HPDE6-E6E7 (cell line): ENCODE data around the gene ATP7B.
"Not testable (repeated sequence)": the region's sequence is repeated elsewhere in the genome, so short reads cannot be mapped to it uniquely, and the experiment has no call there.

ENCODE experiments used
- DNase-seq: peaks from one replicate; pipeline ENCODE4 v3.0.0; 2011; ENCODE audit warnings: missing footprints; ENCODE audit errors: extremely low spot score

The ATP7B gene

DNA sequence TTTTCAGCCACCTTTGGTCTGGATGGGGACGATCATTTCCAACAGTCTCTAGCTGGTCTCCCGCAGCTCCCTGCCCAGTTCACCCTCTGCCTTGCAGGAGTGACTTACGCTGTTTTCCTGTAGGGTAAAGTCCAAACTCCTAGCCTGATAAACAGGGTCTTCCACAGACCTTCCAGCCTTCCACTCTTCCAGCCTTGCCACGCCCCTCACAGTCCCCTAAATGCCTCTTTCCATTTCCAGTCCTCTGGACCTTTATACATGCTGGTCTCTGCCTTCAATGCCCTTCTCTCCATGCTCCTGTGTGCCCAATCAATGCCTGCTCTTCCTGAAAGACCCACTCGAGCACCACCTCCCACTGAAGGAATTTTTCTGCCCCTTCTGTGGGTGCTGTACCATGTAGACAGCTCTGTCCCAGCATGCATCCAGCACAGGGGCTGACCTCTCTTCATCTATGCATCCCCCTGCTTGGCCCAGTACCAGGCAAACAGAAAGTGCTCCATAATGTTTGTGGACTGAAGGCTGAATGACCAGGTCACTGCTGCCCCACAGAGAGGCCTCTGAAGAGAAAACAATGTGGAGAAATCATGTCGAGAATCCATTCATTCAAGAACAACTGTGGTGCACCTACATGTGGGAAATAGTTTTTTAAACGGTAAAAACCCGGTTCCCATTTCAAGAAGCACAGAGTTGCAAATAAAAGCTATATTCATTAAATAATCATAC lies 4.6 kb downstream of the ATP7B start:
- no peak for DNase-seq

DNA sequence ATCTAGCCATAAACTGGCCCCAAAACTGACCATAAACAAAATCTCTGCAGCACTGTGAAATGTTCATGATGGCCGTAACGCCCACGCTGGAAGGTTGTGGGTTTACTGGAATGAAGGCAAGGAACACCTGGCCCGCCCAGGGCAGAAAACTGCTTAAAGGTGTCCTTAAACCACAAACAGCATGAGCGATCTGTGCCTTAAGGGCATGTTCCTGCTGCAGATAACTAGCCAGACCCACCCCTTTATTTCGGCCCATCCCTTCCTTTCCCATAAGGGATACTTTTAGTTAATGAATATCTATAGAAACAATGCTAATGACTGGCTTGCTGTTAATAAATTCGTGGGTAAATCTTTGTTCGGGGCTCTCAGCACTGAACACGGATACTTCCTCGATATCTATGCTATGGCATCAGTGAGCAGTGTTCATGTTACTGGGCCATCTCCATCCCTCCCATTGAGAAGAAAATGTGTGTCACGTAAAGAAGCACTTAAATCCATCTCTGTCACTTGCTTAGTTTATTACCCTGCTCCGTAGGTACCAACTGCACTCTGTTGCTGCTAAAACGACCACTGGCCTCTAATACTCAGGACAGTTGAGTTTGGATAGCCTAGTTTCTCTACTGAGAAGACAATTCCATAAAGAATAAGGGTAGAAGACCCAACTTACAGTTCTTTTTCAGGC lies 5.3 kb downstream of the ATP7B start:
- no peak for DNase-seq

DNA sequence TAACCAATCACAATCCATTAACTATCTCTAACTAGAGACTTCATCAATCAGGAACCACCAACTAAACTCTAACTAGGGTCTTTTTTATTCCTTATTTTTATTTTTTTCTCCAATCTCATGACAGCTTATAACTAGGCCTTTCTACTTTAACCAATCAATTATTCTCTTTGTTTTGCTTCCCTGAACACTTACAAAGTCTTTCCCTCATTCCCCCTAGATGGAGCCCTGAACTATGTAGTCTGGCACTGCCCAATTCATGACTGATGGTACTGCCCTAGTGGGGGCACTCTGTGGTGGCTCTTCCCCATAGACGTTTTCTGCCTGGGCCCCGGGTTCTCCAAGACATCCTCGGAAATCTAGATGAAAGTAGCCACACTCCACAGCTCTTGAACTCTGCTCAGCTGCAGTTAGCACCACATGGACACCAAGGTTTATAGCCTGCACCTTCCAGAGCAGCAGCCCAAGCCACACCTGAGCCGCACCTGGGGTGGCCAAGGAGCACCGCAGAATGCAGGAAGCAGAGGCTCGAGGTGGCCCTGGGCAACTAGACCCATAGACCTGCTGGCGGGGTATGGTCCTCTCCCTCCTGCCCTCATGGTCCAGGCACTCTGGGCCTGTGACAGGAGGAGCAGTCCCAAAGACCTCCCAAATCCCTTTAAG lies 6.6 kb downstream of the ATP7B start:
- no peak for DNase-seq

DNA sequence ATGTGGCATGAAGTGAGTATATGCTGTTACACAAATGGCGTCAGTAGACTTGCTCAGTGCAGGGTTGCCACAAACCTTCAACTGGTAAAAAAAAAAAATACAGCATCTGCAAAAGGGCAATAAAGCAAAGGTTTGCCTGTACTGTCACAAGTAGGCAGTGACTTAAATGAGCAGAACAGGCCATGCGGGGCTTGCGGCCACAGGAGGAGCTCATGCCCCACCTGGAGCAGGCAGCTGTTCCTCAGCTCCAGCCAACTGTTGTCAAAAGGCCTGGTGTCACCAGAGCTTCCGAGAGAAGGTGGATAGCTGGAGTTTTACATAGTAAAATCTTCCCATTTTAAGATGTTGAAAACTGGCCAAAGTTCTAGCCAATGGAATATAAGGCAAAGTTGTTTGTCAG lies 7.7 kb downstream of the ATP7B start:
- DNase-seq, result no peak

DNA sequence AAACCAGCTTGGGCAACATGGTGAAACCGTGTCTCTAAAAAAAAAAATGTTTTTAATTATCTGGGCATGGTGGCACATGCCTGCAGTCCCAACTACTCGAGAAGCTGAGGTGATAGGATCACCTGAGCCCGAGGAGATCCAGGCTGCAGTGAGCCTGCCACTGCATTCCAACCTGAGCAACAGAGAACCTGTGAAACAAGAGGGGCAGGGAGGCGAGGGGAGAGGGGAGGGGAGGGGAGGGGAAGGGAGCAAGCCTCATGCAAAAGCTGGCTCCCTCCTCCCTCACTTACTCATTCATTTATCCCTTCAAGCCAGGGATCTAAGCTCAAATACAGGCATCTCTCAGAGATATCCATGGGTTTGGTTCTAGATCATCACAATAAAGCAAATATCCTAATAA lies 8.9 kb downstream of the ATP7B start:
- DNase-seq, result no peak

DNA sequence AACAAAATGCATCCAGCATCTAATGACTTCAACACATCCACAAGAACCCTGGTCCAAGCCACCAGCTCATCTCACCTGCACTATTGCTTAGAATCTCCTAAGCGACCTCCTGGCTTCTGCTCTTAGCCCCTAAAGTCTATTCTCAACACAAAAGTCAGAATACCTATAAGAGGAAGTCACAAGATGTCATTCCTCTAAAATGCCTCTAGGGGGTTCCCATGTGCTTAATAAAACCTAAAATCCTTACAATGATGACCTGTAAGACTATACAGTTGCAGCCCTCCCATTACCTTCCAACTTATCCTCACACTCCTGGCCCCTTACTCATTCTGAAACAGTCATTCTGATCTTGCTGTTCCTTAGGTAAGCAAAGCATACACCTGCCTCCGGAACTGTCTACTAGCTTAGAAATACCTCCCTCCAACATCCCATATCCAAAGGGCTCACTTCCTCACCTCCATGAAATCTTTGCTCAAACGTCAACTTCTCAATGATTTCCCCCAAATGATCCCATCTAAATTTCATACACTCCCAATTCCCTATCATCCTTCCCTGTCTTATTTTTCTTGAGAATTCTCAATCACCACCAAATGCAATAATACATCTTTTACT lies 10.0 kb downstream of the ATP7B start:
- no peak for DNase-seq

DNA sequence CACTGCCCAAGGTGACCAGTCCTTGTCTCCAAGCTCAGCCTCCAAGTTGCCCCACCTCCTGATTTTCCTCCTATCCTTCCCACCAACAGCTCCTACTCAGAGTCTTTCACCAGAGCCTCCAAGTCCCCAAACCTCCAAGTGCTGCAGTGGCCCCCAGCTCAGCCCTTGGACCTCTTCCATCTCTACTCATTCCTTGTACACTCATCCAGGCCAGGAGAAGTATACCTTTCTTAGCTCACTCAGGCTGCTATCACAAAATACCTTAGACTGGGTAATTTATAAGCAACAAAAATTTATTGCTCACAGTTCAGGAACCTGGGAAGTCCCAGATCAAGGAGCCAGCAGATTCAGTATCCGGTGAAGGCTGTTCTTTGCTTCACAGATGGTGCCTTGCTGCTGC lies 11.3 kb downstream of the ATP7B start:
- no peak for DNase-seq

DNA sequence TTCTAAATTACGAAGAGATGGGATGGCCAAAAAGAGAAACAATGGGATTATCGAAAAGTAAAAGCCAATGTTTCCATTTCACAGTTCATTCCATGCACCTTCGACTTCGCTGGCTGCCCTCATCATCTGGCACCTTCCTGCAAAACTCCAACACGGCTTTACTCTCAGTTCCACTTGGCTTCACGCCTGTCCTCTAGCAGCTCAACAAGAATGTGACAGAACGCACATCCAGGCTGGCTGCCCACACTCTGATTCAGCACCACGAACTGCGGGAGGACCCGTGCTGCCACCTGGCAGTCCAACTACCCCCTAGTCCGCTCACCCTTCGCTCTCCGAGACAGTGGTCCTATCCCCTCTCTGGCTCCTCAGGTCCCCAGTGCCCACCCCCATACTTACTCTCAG lies 11.7 kb downstream of the ATP7B start:
- no peak for DNase-seq

DNA sequence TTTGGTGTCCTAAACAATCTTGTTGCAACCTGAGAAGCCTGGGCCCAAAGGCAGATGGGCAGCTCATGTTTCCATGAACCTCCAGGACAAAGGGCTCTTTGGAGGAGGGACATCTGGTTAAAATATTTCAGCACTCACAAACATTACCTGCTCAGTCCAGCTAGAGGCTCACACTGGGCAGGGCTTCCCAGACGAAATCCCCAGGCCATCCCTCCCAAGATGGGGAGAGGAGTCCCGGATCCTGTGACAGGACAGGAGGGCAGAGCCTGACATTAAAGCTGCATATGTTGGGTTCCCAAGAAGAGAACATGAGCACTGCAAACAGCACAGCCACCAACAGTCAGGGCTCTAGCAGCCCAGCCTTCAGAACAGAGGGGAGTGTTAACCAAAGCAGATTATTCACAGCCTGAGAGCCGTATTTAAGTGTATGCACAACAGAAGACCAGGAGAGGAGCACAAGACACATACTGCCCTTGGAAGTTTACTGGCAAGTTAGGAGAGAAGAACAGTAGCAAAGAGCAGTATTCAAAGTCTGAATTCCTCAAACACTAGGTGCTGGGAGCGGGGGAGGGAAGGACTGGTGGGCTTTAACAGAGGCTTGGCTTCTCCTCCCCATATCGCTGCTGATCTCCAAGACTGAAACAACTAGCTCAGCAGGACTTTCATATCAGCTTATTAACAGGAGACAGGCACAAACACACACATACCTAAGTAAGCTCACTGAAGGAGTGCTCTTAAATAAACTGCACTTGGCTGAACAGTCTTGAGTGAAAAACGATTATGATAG lies 12.3 kb downstream of the ATP7B start:
- no peak for DNase-seq

DNA sequence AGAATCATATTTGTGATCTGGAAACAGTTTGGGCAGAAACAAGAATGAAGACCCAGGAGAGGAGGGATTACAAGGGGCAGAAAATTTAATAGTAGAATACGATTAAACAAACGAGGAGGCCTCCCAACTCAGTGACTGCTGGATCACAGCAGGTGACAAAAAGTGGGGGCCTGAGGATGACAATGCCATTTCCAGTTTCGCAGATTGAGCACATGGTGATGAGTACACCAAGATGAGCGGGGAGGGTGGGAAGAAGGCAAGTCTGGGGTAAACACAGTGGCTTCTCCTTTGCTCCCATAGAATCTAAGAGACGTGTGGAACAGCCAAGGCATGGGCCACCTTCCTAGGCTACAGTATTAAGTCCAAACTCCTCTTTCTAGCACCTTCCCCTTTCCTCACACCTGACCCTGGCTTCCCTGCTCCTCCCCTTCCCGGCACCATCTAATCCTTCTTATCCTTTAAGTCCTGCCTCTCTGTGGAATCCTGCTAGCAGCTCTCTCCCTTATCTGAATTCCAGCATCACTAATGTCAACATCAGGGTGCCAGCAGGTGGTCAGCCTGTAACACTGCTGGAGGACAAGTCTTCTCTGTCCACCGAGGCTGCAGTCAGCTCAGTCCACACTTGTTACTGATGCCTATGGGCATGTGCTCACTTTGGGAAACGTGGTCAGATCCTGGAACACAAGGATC lies 13.5 kb downstream of the ATP7B start:
- no peak for DNase-seq

DNA sequence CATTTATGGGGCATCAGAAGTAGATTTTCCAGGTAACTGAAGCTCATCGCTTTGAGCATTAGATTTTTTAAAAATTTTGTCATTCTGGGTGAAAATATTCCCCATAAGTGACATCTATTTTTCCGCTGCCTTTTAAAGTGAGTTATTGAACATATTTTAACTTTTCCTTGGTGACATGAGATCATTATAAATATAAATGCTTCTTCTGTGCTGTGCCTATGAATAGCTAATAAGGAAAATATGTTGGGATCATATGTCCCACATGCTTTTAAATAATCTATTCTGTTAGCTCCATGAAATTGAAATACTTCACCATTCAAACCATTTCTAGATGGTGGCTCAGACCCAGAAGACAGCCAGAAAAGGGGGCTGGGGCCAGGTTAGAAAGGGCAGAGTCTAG lies 14.1 kb downstream of the ATP7B start:
- no peak for DNase-seq

DNA sequence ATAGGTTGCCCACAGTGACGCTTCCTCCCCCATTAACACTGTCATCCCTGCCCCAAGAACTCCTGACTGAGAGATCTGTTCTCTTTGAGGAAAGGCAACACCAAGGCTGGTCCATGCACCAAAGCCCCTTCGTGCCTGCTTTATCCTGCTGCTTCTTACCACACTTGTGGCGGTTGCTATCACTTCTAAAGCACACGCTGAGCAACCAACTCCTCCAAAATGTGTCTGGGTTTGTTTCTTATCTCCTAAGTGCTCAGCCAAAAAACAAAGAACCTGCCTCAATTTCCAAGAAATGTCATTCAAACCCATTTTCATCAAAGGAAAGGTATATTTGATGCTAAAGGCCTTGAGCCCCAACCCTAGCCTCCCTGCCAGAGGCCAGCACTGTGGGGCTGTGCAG lies 14.6 kb downstream of the ATP7B start:
- DNase-seq, result no peak

DNA sequence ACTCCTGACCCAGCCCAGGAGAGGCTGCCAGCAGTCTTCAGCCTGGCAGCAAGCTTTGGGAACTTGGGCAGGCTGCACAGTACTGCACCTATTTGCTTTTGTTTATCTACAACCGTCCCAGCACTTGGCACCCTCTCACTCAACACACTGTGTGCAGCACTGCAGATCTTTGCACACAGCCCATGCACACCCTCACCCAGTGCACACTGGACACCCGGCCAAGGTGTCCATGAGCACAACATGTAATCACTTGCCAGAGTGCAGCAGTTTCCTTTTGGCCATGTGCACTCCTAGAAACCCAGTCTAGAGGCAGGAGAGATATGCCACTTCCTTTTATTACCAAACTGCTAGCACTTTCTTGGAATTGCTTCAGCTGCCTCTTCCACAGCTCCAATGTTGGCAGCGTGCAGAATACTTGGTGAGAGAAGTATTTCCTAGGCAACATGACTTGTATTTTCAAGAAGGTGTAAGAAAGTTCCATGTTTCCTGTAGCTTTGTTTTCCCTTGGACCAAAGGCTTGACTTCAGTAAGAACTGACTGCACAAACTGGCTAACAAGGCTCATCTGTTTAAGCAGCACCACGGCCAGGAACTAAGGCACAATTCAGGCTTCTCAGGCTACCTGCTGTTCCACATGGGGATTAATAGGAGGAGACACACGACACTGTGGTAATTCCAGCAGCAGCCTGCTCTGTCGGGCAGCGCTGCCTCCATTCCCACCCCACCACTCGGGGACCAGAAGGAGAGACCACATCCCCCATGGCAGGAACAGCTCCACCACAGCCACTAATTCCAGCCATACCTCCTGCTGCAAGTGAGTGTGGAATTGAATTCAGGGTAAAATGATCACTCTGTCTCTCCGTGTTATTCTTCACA lies 15.3 kb downstream of the ATP7B start:
- no peak for DNase-seq

DNA sequence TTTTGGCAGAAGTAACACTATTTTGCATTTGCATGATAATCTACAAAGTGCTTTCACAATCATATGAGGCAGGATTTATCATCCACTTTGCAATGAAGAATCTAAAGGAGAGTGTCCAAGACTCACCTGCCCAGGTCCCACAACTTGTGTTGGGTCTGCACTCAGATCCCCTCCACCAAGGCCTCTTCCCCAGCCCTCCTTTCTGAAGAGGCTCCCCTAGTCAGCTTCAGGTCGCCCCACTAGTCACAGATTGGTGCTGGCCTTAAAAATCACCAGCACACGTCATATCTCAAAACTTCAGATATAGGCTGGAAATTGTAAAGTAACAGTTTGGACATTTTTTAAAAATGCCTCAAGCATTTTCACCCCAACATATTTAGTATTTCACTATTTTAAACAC lies 17.5 kb downstream of the ATP7B start:
- DNase-seq, result no peak

DNA sequence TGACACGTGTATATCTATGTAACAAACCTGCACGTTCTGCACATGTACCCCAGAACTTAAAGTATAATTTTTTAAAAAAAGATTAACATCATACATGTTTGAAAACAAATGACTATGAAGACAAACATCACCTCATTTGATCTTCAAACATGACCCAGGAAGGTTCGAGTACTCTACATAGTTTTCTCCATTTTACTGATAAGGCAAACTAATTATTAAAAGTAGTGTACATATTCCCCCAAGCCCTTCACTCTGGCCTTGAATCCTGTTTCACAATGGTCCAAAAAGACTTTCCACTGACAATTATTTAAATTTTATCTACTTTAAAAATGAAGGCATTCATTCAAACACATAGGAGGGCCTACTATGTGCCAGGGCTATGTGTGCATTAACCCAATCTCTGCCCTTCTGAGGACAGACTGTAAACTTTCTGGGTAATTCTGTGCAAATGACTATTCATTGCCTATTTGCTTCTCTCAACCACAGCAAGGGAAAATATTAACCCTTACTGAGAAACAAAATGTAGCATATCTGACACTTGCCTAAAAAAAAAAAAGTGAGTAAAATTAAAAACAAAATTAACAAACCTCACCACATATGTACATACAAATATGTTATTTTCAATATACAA lies 22.1 kb downstream of the ATP7B start:
- no peak for DNase-seq

DNA sequence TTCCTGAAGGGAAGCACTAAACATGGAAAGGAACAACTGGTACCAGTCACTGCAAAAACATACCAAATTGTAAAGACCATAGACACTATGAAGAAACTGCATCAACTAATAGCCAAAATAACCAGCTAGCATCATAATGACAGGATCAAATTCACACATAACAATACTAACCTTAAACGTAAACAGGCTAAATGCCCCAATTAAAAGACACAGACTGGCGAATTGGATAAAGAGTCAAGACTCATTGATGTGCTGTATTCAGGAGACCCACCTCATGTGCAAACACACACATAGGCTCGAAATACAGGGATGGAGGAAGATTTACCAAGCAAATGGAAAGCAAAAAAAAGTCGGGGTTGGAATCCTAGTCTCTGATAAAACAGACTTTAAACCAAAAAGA lies 26.3 kb downstream of the ATP7B start:
- DNase-seq, result not testable (repeated sequence)

DNA sequence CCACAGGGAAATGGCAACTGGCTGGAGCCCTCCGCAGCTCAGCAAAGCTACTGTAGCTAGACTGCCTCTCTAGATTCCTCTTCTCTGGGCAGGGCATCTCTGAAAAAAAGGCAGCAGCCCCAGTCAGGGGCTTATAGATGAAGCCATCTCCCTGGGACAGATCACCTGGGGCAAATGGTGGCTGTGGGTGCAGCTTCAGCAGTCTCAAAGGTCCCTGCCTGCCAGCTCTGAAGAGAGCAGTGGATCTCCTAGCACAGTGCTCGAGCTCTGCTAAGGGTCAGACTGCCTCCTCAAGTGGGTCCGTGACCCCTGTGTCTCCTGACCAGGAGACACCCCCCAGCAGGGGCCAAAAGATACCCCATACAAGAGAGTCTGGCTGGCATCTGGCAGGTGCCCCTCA lies 28.0 kb downstream of the ATP7B start:
- DNase-seq, result not testable (repeated sequence)

DNA sequence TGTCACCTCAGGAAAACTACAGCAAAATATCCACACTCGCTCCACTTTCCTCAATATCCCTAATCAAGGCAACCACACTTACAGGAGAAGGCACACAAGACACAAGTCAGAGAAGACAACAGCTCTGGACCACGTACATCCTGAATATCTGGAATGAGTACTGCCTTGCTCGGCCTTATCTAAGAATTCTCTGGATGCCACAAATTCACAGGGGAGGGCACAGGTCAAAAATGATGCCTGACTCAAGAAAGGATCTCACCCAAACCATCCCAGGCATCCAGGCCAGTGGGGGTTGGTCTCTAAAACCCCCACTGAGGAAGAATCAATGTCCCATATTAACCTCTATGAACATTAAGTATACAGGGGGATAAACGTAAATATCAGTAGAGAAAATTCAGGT lies 29.9 kb downstream of the ATP7B start:
- DNase-seq, result no peak

DNA sequence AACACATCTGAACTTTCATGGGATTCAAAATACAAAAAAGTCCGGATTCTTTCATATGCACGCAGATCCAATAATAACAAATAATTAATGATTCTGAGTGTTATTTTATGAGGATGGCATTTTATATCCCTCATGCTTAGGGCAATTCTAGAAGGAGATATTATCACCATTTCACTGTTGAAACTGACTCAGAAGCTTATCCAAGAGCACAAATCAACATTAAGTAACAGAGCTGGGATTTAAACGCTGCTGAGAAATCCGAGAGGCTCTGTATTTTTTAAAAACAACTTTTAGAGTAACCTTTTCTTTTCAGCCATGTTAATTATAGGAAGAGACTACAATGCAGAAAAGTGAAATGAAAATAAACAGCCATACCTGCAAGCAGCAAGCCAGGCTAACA lies 30.3 kb downstream of the ATP7B start:
- no peak for DNase-seq
